Activated CD4-positive, alpha-beta memory T cell treated with anti-CD3 and anti-CD28 coated beads for 36 hours (primary cell): ENCODE results near the gene CSPG5. TPM values are rescaled to one million over a fixed set of nuclear protein-coding genes. Genes with fewer than 3 reads are reported as not detected.

Experiments used
- CTCF ChIA-PET: fragments of 350-600 bp; sonication (Branson Sonifier 250); formaldehyde crosslinking; loops from one replicate; lab custom pipeline; 2021; ENCODE audit warnings: antibody characterized with exemption, inconsistent platforms; lab: Charles Lee
- POLR2A ChIA-PET: fragments of 350-600 bp; sonication (Branson Sonifier 250); formaldehyde crosslinking; loops from one replicate; lab custom pipeline; 2021; ENCODE audit warnings: antibody characterized with exemption; lab: Charles Lee
- DNase-seq: peaks from one replicate; pipeline ENCODE4 v3.0.0-alpha.2; 2020
- H3K27ac Mint-ChIP-seq: one replicate; pipeline ENCODE4 v1.8.0; 2021; ENCODE audit warnings: mixed read lengths
- H3K27me3 Mint-ChIP-seq: one replicate; pipeline ENCODE4 v1.8.0; 2021; ENCODE audit warnings: mixed read lengths
- H3K36me3 Mint-ChIP-seq: one replicate; pipeline ENCODE4 v1.8.0; 2021; ENCODE audit warnings: mixed read lengths
- H3K4me1 Mint-ChIP-seq: one replicate; pipeline ENCODE4 v1.8.0; 2021; ENCODE audit warnings: low read depth, mixed read lengths
- H3K4me3 Mint-ChIP-seq: one replicate; pipeline ENCODE4 v1.8.0; 2021; ENCODE audit warnings: mild to moderate bottlenecking, mixed read lengths
- H3K9me3 Mint-ChIP-seq: one replicate; pipeline ENCODE4 v1.8.0; 2021; ENCODE audit warnings: mixed read lengths
- intact Hi-C: fragments of 100-400 bp; cut with micrococcal nuclease; formaldehyde crosslinking; loops from one replicate; pipeline ENCODE4 v1.15.1; 2023
- total RNA-seq, 2 experiments: library from RNA; stranded (reverse); gene quantifications; one replicate each; pipeline ENCODE4 v1.2.3, GENCODE V29; 2021

The CSPG5 gene, protein sequence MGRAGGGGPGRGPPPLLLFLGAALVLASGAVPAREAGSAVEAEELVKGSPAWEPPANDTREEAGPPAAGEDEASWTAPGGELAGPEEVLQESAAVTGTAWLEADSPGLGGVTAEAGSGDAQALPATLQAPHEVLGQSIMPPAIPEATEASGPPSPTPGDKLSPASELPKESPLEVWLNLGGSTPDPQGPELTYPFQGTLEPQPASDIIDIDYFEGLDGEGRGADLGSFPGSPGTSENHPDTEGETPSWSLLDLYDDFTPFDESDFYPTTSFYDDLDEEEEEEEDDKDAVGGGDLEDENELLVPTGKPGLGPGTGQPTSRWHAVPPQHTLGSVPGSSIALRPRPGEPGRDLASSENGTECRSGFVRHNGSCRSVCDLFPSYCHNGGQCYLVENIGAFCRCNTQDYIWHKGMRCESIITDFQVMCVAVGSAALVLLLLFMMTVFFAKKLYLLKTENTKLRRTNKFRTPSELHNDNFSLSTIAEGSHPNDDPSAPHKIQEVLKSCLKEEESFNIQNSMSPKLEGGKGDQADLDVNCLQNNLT
- under 1 TPM; 0.29 to 0.41 TPM for total RNA-seq

DNA sequence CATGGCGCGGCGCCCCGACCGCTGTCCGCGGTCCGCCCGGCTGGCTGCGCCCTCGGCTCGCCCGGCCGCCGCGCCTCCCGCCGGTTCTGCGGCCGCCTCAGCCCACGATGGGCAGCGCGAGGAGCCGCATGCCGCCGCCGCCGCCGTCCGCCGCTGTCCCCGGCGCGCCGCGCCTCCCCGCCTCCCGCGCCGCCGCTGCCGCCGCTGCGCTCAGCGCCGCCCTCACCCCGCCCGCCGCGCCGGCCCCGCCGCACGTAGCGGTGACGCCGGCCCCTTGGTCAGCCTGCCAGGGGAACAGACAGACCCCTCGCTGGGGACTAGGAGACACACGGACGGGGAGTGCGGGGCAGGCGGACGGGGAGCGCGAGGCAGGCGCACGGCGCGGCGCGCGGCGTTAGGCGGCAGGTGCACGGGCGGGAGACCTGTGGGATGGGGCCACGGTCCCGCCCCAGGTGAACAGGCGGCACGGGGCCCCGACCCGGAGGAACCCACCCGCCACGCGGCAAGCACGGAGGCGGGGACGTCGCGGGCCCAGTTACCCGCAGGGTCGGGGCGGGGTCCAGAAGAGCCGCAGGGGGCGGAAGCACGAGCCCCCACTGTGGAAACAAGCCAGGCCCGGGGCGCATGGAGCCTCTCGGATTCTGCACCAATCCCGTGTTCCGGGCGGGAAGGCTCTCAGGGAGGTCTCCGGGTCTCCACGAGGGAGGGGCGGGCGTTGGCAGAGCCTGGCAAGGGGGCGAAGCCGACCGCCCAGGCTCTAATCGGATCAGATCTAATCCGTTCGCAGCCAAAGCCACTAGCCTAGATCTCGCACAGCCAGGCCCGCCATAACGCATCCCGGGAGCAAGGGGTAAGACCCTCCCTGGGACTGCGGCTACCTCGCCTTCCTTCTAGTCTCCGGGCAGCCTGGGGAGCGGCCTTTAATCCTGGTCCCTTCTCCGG, at the start of gene CSPG5:
TSS of gene CSPG5 (minus strand) at position 175 of the 942 bp plus-strand sequence. CDS start at position 3, 172 bp downstream.
- H3K9me3 Mint-ChIP-seq = no peaks in the 10 kb centered on the region
- H3K27me3 Mint-ChIP-seq = peaks cover 17% of the 10 kb centered on the region
- POLR2A ChIA-PET = no interaction called here
- peak; percentile 31 for DNase-seq
- H3K27ac Mint-ChIP-seq = no peak within 1 kb of the TSS
- H3K4me1 Mint-ChIP-seq = no peaks in the 10 kb centered on the region
- H3K4me3 Mint-ChIP-seq = peak within 1 kb of the TSS; percentile 54
- CTCF ChIA-PET = interaction anchor here (0.5 to 2.3 kb wide), 2 partner anchors 58 to 160 kb away, joined by 4 to 7 read pairs; no protein-coding TSS in a partner anchor
- intact Hi-C loops = no loop called here
- H3K36me3 Mint-ChIP-seq = no peaks in the 10 kb centered on the region

DNA sequence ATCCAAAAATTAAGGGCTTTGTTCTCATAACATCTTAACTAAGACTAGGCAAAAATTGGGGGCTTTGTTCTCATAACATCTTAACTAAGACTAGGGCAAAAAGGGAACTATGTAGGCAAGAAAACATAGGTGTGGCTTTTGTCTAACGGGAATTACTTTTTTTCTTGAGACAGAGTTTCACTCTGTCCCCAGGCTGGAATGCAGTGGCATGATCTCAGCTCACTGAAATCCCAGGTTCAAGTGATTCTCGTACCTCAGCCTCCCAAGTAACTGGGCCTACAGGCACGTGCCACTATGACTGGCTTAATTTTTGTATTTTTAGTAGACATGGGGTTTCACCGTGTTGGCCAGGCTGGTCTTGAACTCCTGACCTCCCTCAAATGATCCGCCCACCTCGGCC, 49.8 kb upstream of the CSPG5 start:
- no peak for DNase-seq
- Mint-ChIP-seq H3K36me3 (peaks cover 37% of the 10 kb centered on the region), H3K4me1 (no peaks in the 10 kb centered on the region), H3K27me3 (no peaks in the 10 kb centered on the region), H3K9me3 (no peaks in the 10 kb centered on the region), H3K4me3 (no peak overlapping the region), H3K27ac (no peak overlapping the region)
- CTCF ChIA-PET = interaction anchor here (1.6 kb wide), 1 partner anchor 12 kb away, joined by 6 read pairs; no protein-coding TSS in a partner anchor
- POLR2A ChIA-PET = no interaction called here
- intact Hi-C loops = no loop called here

DNA sequence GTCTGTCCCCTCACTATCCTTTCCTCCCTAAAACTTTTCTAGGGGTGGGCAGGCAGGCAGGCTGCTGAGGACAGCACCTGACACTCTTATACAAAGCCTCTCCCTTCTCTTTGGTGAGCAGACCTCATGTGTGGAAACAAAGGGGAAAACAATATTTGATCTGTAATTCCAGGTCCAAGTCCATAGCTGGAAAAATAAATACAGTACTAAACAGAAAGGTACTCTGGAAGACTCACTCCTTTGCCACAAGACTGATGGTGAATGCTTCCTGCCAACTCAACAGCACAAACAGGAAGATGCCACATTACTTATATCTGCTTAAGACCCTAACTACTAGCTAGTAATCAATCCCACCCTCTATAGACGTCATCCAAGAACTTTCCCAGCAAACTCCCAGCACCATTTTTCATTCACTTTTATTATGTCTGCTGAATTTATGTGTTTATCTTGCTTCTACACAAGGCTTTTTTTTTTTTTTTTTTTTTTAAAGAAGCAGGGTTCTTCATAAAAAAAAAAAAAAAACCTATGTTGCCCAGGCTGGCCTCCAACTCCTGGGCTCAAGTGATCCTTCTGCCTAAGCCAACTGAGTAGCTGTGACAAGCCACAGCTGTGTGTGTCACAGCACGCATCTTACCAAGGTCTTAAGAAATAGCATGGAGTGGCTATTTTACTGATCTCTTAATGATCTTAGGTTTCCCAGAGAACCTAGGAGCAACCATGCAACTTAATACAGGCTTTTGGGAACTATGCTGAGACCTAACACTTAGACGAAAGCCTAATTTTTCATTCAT, 44.2 kb upstream of the CSPG5 start:
- Mint-ChIP-seq H3K36me3 (peaks cover 31% of the 10 kb centered on the region), H3K9me3 (no peaks in the 10 kb centered on the region), H3K4me3 (no peak overlapping the region), H3K27ac (no peak overlapping the region), H3K27me3 (no peaks in the 10 kb centered on the region), H3K4me1 (no peaks in the 10 kb centered on the region)
- POLR2A ChIA-PET = no interaction called here
- CTCF ChIA-PET = interaction anchor here (1.2 kb wide), 1 partner anchor 215 kb away, joined by 3 read pairs; no protein-coding TSS in a partner anchor
- intact Hi-C loops = no loop called here
- DNase-seq = no peak

DNA sequence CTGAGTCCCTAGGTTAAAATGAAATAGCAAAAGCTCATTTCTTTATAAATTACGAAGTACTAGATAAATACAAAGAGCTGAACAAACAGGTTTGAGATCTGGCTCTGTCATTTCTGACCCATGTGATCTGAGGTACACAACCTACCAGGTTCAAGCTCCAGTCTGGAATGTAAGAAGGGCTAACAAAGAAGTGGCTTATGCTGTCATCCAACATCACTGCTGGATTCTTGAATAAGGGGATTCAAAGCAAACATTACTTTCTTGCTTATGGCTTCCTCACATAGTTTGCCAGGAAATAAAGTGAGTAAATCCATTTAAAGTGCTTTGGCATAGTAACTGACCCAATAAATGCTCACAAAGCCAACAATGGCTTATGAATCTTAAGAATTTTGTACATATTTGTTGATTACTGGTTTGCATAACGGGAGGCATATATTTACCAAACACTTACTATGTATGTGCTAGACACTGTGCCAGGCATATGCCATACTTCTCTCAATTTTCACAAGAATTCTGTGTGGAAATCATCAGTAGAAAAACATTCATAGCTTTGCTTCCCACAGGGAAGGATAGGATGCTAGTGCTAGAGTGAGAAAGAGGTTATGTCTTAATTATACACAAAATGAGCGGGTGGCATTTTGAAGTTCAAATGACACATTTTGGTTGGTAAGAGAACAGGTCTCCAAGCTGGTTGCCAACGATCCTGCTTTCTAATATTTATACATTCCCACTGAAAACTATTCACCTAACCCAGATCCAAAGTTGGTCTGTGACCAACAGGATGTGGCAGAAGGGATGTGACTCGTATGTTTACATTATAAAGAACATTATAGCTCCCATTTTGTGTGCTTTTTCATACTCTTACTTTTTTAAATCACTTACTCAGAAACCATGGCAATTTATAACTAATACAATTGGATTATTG, 38.7 kb upstream of the CSPG5 start:
- H3K27ac Mint-ChIP-seq = no peak overlapping the region
- intact Hi-C loops = no loop called here
- H3K4me3 Mint-ChIP-seq = no peak overlapping the region
- CTCF ChIA-PET = interaction anchor here (0.7 to 3.7 kb wide), 3 partner anchors 10 to 197 kb away, joined by 5 to 16 read pairs (median 6); no protein-coding TSS in a partner anchor
- no peak for DNase-seq
- no peaks in the 10 kb centered on the region for H3K27me3 Mint-ChIP-seq
- no peaks in the 10 kb centered on the region for H3K4me1 Mint-ChIP-seq
- no peaks in the 10 kb centered on the region for H3K9me3 Mint-ChIP-seq
- POLR2A ChIA-PET = no interaction called here
- peaks cover 27% of the 10 kb centered on the region for H3K36me3 Mint-ChIP-seq

DNA sequence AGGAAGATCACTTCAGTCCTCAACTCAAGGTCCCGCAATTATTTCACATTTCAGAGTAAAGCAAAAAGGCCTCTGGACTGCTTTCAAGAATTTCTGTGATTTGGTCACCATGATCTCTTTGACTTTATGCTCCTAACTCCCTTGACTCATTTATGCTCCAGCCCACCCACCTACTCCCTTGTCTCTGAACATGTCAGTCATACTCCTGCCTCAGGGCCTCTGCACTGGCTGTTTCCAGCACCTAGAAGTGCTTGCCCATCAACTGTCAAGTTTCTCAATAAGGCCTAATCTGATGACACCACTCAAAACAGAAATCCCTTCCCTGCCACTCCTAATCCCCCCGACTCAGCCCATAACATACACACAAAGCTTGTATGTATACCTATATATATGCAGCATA, 36.1 kb upstream of the CSPG5 start:
- no peak overlapping the region for H3K4me3 Mint-ChIP-seq
- no peak for DNase-seq
- H3K4me1 Mint-ChIP-seq = no peaks in the 10 kb centered on the region
- H3K27ac Mint-ChIP-seq = no peak overlapping the region
- POLR2A ChIA-PET = no interaction called here
- CTCF ChIA-PET = interaction anchor here (3.7 kb wide), 1 partner anchor 93 kb away, joined by 16 read pairs; no protein-coding TSS in a partner anchor
- intact Hi-C loops = no loop called here
- no peaks in the 10 kb centered on the region for H3K27me3 Mint-ChIP-seq
- H3K9me3 Mint-ChIP-seq = no peaks in the 10 kb centered on the region
- peaks cover 27% of the 10 kb centered on the region for H3K36me3 Mint-ChIP-seq

DNA sequence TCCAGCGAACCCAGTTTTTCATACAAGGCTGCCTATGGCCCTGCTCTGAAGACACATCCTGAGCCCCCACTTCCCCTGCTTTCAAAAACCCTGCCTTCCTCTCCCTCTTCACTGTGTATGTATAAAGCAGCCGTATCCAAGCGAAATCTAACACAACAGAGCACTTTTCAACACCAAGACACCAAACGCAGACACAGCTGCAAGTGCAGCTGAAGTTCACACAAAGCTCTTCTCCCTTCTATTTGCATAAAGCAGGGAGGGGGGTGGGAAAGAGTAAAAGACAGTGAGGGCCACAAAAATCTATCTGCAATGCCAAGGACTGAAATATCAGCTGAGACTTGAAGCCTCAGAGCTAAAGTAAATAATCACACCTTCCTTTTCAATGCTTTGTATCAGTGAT, 35.1 kb upstream of the CSPG5 start:
- Mint-ChIP-seq H3K27ac (no peak overlapping the region), H3K4me3 (no peak overlapping the region), H3K36me3 (peaks cover 27% of the 10 kb centered on the region), H3K4me1 (no peaks in the 10 kb centered on the region), H3K27me3 (no peaks in the 10 kb centered on the region), H3K9me3 (no peaks in the 10 kb centered on the region)
- POLR2A ChIA-PET = no interaction called here
- CTCF ChIA-PET = no interaction called here
- no peak for DNase-seq
- intact Hi-C loops = no loop called here

DNA sequence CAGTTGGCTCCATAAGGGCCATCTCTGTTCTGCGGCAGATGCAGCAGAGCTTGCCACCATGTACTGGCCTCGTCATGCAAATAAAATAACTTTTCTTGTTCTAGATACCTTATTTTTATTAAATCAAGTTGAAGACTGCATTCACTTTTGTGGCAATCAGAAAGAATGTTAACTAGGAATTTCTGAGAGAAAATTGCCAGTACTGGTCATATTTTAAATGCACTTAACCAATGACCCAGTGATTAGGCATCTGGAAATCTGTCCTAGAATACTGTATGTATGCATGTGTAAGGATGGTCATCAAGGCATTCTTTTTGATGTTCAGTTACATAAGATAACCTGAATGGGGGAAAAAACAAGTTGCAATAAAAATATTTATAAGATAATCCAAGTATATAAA, 34.2 kb upstream of the CSPG5 start:
- H3K4me1 Mint-ChIP-seq = no peaks in the 10 kb centered on the region
- ChIA-PET POLR2A (no interaction called here), CTCF (interaction anchor here (0.5 kb wide), 1 partner anchor 94 kb away, joined by 3 read pairs; no protein-coding TSS in a partner anchor)
- H3K27ac Mint-ChIP-seq = no peak overlapping the region
- H3K4me3 Mint-ChIP-seq = no peak overlapping the region
- H3K36me3 Mint-ChIP-seq = peaks cover 28% of the 10 kb centered on the region
- intact Hi-C loops = no loop called here
- DNase-seq = no peak
- no peaks in the 10 kb centered on the region for H3K27me3 Mint-ChIP-seq
- no peaks in the 10 kb centered on the region for H3K9me3 Mint-ChIP-seq

DNA sequence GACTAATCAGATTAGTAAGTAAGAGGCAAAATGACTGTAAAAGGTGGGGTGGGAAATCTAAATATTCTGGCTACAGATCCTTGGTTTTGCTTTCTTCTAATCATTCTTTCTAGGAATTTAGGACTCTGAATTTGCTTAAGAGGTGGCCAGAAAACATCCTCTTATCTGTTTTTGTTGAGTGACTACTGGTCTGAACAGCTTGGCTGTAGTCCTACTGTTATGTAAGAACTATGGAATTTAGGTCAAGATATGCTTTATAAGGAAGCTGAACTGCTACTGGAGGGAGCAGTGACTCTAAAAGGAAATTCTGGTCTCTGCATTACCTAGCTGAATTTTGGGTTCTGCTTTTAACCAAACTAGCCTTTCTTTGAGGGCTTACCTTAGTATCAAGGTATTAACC, 33.5 kb upstream of the CSPG5 start:
- Mint-ChIP-seq H3K36me3 (peaks cover 32% of the 10 kb centered on the region), H3K27me3 (no peaks in the 10 kb centered on the region), H3K27ac (no peak overlapping the region), H3K4me1 (no peaks in the 10 kb centered on the region), H3K4me3 (no peak overlapping the region), H3K9me3 (no peaks in the 10 kb centered on the region)
- no peak for DNase-seq
- ChIA-PET POLR2A (no interaction called here), CTCF (interaction anchor here (0.5 kb wide), 1 partner anchor 93 kb away, joined by 3 read pairs; no protein-coding TSS in a partner anchor)
- intact Hi-C loops = no loop called here

DNA sequence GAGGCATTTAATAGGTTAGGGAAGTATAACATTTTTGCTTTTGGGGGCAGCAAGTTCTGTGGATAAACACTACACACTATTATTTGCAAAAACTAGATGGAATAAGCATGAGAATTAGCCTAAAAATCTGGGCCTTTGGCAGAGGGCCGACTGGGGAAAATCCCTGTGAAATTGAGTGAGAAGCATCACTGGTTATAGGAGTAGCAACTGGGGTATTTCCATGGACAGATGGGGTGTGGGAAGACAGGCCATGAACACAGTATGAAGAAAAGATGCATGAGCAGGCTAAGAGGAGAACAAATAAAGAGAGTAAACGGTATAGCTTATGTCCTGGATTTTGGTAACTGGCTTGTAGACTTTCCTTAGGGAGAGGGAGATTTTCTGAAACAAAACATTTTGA, 32.9 kb upstream of the CSPG5 start:
- intact Hi-C loops = no loop called here
- no peak for DNase-seq
- Mint-ChIP-seq H3K9me3 (no peaks in the 10 kb centered on the region), H3K27me3 (no peaks in the 10 kb centered on the region), H3K36me3 (peaks cover 33% of the 10 kb centered on the region), H3K4me1 (no peaks in the 10 kb centered on the region), H3K4me3 (no peak overlapping the region), H3K27ac (no peak overlapping the region)
- CTCF ChIA-PET = no interaction called here
- POLR2A ChIA-PET = no interaction called here

DNA sequence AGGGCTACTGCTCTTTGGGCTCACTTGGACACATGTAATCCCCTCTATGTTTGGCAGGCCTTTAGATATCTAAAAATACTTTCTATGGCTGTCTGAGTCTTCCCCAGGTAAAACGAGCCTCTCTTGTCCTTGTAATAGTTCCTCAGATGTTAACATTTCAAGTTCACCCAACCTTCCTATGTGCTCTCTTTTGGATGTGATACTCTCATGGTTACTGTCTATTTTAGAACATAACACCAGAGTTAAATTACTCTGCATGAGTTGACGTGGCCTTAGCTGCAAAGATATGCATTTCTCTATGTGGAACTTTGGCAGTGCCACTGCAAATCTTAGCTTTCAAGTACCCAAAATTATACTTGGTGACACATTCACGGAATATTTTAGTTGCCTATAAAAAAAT, 31.9 kb upstream of the CSPG5 start:
- H3K4me1 Mint-ChIP-seq = no peaks in the 10 kb centered on the region
- no peak for DNase-seq
- intact Hi-C loops = no loop called here
- peaks cover 36% of the 10 kb centered on the region for H3K36me3 Mint-ChIP-seq
- POLR2A ChIA-PET = no interaction called here
- H3K4me3 Mint-ChIP-seq = no peak overlapping the region
- H3K9me3 Mint-ChIP-seq = no peaks in the 10 kb centered on the region
- no peak overlapping the region for H3K27ac Mint-ChIP-seq
- no peaks in the 10 kb centered on the region for H3K27me3 Mint-ChIP-seq
- CTCF ChIA-PET = no interaction called here
